ENCODE results near the gene KLK4. TPM values are rescaled to one million over a fixed set of nuclear protein-coding genes. Genes with fewer than 3 reads are reported as not detected.
A peak's percentile ranks its signal among the peaks of the same experiment; 100 is the strongest.

The KLK4 gene
- total and polyA plus RNA-seq, 8 donors = not detected

- no peak overlapping the region for H3K27ac ChIP-seq
- peaks cover 0 to 69% (median 16%) of the 10 kb centered on the region in 3 donors for H3K27me3 ChIP-seq
- no peaks in the 10 kb centered on the region for H3K36me3 ChIP-seq
- TF ChIP-seq CTCF (IDR thresholded peaks at IDR 0.05) (no peak), POLR2A (IDR thresholded peaks at IDR 0.05) (no peak), EP300 (IDR thresholded peaks at IDR 0.05) (no peak), POLR2AphosphoS5 (IDR thresholded peaks at IDR 0.05) (no peak)
- intact Hi-C loops (cut with DNase I; ENCODE audit: low total_unique reads) = no loop called here
- H3K9me3 ChIP-seq = no peaks in the 10 kb centered on the region
- 65 to 75% (median 70%) methylated on average over 7 of the region's 7 CpGs for WGBS, 5 donors
- no peak overlapping the region for H3K4me3 ChIP-seq
- H3K4me1 ChIP-seq = no peaks in the 10 kb centered on the region
- DNase-seq = no peak
These were observed 49.5 kb downstream of the KLK4 start for GRCh38 chr19:50861496-50862286.

- no peak overlapping the region for H3K4me3 ChIP-seq
- TF ChIP-seq CTCF (IDR thresholded peaks at IDR 0.05) = no peak
- no peak for TF ChIP-seq POLR2A (IDR thresholded peaks at IDR 0.05)
- no peak for TF ChIP-seq EP300 (IDR thresholded peaks at IDR 0.05)
- TF ChIP-seq POLR2AphosphoS5 (IDR thresholded peaks at IDR 0.05) = no peak
- WGBS, 5 donors = 67 to 84% (median 74%) methylated on average over 5 of the region's 5 CpGs
- intact Hi-C loops (cut with DNase I; ENCODE audit: low total_unique reads) = no loop called here
- no peaks in the 10 kb centered on the region for H3K9me3 ChIP-seq
- no peak for DNase-seq
- H3K27ac ChIP-seq = no peak overlapping the region
- no peaks in the 10 kb centered on the region for H3K36me3 ChIP-seq
- H3K27me3 ChIP-seq = peaks cover 0 to 71% (median 11%) of the 10 kb centered on the region in 3 donors
- H3K4me1 ChIP-seq = no peaks in the 10 kb centered on the region
These were observed 50.2 kb downstream of the KLK4 start for GRCh38 chr19:50861010-50861409.

- DNase-seq = no peak
- Histone ChIP-seq H3K9me3 (no peaks in the 10 kb centered on the region), H3K27ac (no peak overlapping the region), H3K4me1 (no peaks in the 10 kb centered on the region), H3K27me3 (peaks cover 0 to 80% (median 11%) of the 10 kb centered on the region in 3 donors), H3K4me3 (no peak overlapping the region), H3K36me3 (no peaks in the 10 kb centered on the region)
- TF ChIP-seq POLR2A (IDR thresholded peaks at IDR 0.05) (no peak), EP300 (IDR thresholded peaks at IDR 0.05) (no peak), CTCF (IDR thresholded peaks at IDR 0.05) (no peak)
- WGBS, 5 donors = 82 to 93% (median 91%) methylated on average over 4 of the region's 4 CpGs
- intact Hi-C loops (cut with DNase I; ENCODE audit: low total_unique reads) = no loop called here
These were observed 51.3 kb downstream of the KLK4 start for GRCh38 chr19:50859849-50860248.

- intact Hi-C loops (cut with DNase I; ENCODE audit: low total_unique reads) = no loop called here
- Histone ChIP-seq H3K4me3 (no peak overlapping the region), H3K36me3 (no peaks in the 10 kb centered on the region), H3K27ac (no peak overlapping the region), H3K4me1 (no peaks in the 10 kb centered on the region), H3K27me3 (peaks cover 0 to 81% (median 11%) of the 10 kb centered on the region in 3 donors), H3K9me3 (no peaks in the 10 kb centered on the region)
- peak in 1 of 2 donors; percentile 65 for DNase-seq
- no peak for TF ChIP-seq EP300 (IDR thresholded peaks at IDR 0.05)
- 3 to 8% (median 8%) methylated on average over 6 to 7 of the region's 7 CpGs for WGBS, 5 donors
These were observed 52.3 kb downstream of the KLK4 start for GRCh38 chr19:50858886-50859285.

- WGBS, 5 donors = 61 to 75% (median 66%) methylated on average over 6 of the region's 6 CpGs
- Histone ChIP-seq H3K9me3 (no peaks in the 10 kb centered on the region), H3K36me3 (no peaks in the 10 kb centered on the region), H3K4me3 (no peak overlapping the region), H3K27me3 (peaks cover 0 to 78% (median 16%) of the 10 kb centered on the region in 3 donors), H3K27ac (no peak overlapping the region), H3K4me1 (no peaks in the 10 kb centered on the region)
- TF ChIP-seq POLR2A (IDR thresholded peaks at IDR 0.05) (no peak), POLR2AphosphoS5 (IDR thresholded peaks at IDR 0.05) (no peak), CTCF (IDR thresholded peaks at IDR 0.05) (no peak), EP300 (IDR thresholded peaks at IDR 0.05) (no peak)
- intact Hi-C loops (cut with DNase I; ENCODE audit: low total_unique reads) = no loop called here
- DNase-seq = no peak
These were observed 53.8 kb downstream of the KLK4 start for GRCh38 chr19:50857366-50857765.
